IMR-90 (cell line): Measurements from ENCODE around the gene NBPF1. TPM values are rescaled to one million over a fixed set of nuclear protein-coding genes. Genes with fewer than 3 reads are reported as not detected.
"Not testable (repeated sequence)": the region's sequence is repeated elsewhere in the genome, so short reads cannot be mapped to it uniquely, and the experiment has no call there.

Source experiments
- ATAC-seq: fragments of 200-7000 bp; cut with Tn5 transposase; 2 replicates; pipeline ENCODE4 v1.9.1; 2020; ENCODE audit warnings: low read depth, mild to moderate bottlenecking, moderate library complexity
- BruUV-seq: library from RNA; stranded (reverse); fragments of 400-500 nt; replicated peaks from 2 replicates; lab custom pipeline; 2021; lab: Mats Ljungman, UMichigan
- CTCF ChIA-PET: fragments of 300-600 bp; formaldehyde crosslinking; extraction: SDS; loops from one replicate; lab custom pipeline; 2021; ENCODE audit warnings: antibody characterized with exemption; lab: Yijun Ruan, JAX
- POLR2A ChIA-PET: fragments of 300-600 bp; sonication (Branson Sonifier 250); formaldehyde crosslinking; loops from one replicate; lab custom pipeline; 2022; ENCODE audit warnings: antibody characterized with exemption; ENCODE audit not compliant: unreplicated experiment; lab: Charles Lee
- DNase-seq: peaks from one replicate; pipeline ENCODE4 v3.0.0; 2013
- H2AFZ ChIP-seq: replicated peaks from 2 replicates; pipeline ENCODE3; 2013; ENCODE audit warnings: low read length, mild to moderate bottlenecking; ENCODE audit not compliant: poor library complexity
- H2AK5ac ChIP-seq: 2 replicates; pipeline ENCODE4 v1.6.1; 2013; ENCODE audit warnings: low read depth, low read length, inconsistent platforms
- H2AK9ac ChIP-seq: replicated peaks from 2 replicates; pipeline ENCODE3; 2013; ENCODE audit warnings: mild to moderate bottlenecking, low read depth, low read length, moderate library complexity; ENCODE audit not compliant: poor library complexity
- H2BK120ac ChIP-seq: 2 replicates; pipeline ENCODE4 v1.6.1; 2013; ENCODE audit warnings: low read depth, low read length, inconsistent platforms
- H2BK15ac ChIP-seq: 3 replicates; pipeline ENCODE4 v1.6.1; 2013; ENCODE audit warnings: low read depth, low read length, inconsistent platforms
- H2BK20ac ChIP-seq: 2 replicates; pipeline ENCODE4 v1.6.1; 2013; ENCODE audit warnings: low read depth, mild to moderate bottlenecking, inconsistent platforms, low read length, moderate library complexity
- H2BK5ac ChIP-seq: 2 replicates; pipeline ENCODE4 v1.6.1; 2013; ENCODE audit warnings: mild to moderate bottlenecking, low read depth, low read length, inconsistent platforms; ENCODE audit not compliant: poor library complexity, severe bottlenecking
- H3K14ac ChIP-seq: replicated peaks from 2 replicates; pipeline ENCODE4 v1.6.1; 2013; ENCODE audit warnings: low read depth, low read length, inconsistent platforms
- H3K18ac ChIP-seq: 2 replicates; pipeline ENCODE4 v1.6.1; 2013; ENCODE audit warnings: low read depth, low read length, control low read depth
- H3K23ac ChIP-seq: 2 replicates; pipeline ENCODE4 v1.6.1; 2013; ENCODE audit warnings: low read depth, low read length, inconsistent platforms
- H3K27ac ChIP-seq: 2 replicates; pipeline ENCODE4 v1.5.1; 2013; ENCODE audit warnings: mild to moderate bottlenecking, control low read depth, low read length; ENCODE audit not compliant: insufficient read depth
- H3K27me3 ChIP-seq: 2 replicates; pipeline ENCODE4 v1.6.1; 2013; ENCODE audit warnings: low read length; ENCODE audit not compliant: control insufficient read depth, insufficient read depth
- H3K36me3 ChIP-seq: 2 replicates; pipeline ENCODE4 v1.6.1; 2013; ENCODE audit warnings: low read length, mixed read lengths; ENCODE audit not compliant: control insufficient read depth, insufficient read depth
- H3K4ac ChIP-seq: 2 replicates; pipeline ENCODE4 v1.6.1; 2013; ENCODE audit warnings: low read depth, low read length, inconsistent platforms
- H3K4me1 ChIP-seq: 2 replicates; pipeline ENCODE4 v1.6.1; 2013; ENCODE audit warnings: low read length, mixed read lengths; ENCODE audit not compliant: control insufficient read depth, insufficient read depth
- H3K4me2 ChIP-seq: 2 replicates; pipeline ENCODE4 v1.6.1; 2013; ENCODE audit warnings: low read depth, mild to moderate bottlenecking, control low read depth, low read length, moderate library complexity
- H3K4me3 ChIP-seq: 2 replicates; pipeline ENCODE4 v1.5.1; 2013; ENCODE audit warnings: low read depth, mild to moderate bottlenecking, control low read depth, low read length, moderate library complexity; ENCODE audit not compliant: insufficient read depth
- H3K56ac ChIP-seq: 2 replicates; pipeline ENCODE4 v1.6.1; 2013; ENCODE audit warnings: low read length, inconsistent platforms; ENCODE audit not compliant: insufficient read depth; ENCODE audit errors: extremely low read depth
- H3K79me1 ChIP-seq, 2 experiments: 2 replicates each; pipeline ENCODE4 v1.6.1; 2013; ENCODE audit warnings: low read length in 2 of 2, inconsistent platforms in 1 of 2, low read depth in 1 of 2
- H3K9ac ChIP-seq: 2 replicates; pipeline ENCODE4 v1.6.1; 2013; ENCODE audit warnings: low read depth, low read length, control low read depth
- H3K9me1 ChIP-seq: 2 replicates; pipeline ENCODE4 v1.6.1; 2013; ENCODE audit warnings: low read length, inconsistent platforms; ENCODE audit not compliant: insufficient read depth
- H3K9me3 ChIP-seq: 2 replicates; pipeline ENCODE4 v1.6.1; 2013; ENCODE audit warnings: low read length; ENCODE audit not compliant: control insufficient read depth, insufficient read depth
- H4K20me1 ChIP-seq: 2 replicates; pipeline ENCODE4 v1.6.1; 2013; ENCODE audit warnings: low read length, inconsistent platforms; ENCODE audit not compliant: insufficient read depth
- H4K5ac ChIP-seq: 2 replicates; pipeline ENCODE4 v1.6.1; 2013; ENCODE audit warnings: mild to moderate bottlenecking, low read depth, low read length, control low read depth
- H4K8ac ChIP-seq, 2 experiments: 2 replicates each; pipeline ENCODE4 v1.6.1; 2013; ENCODE audit warnings: low read depth in 2 of 2, low read length in 2 of 2, control low read depth in 1 of 2, inconsistent platforms in 1 of 2
- H4K91ac ChIP-seq: 2 replicates; pipeline ENCODE4 v1.6.1; 2013; ENCODE audit warnings: low read depth, low read length, inconsistent platforms; ENCODE audit not compliant: insufficient read depth
- WGBS, 2 experiments: methylation state at CpG; one replicate each; pipeline versions ENCODE4 v1.1.5 to v1.1.7; 2013; ENCODE audit warnings: missing lambda C conversion rate in 2 of 2; ENCODE audit not compliant: insufficient read length in 1 of 2; ENCODE audit errors: extremely low coverage in 2 of 2; 5-methylcytosine and 5-hydroxymethylcytosine counted together
- dilution Hi-C: fragments of 300-500 bp; cut with HindIII; formaldehyde crosslinking; loops from one replicate; pipeline ENCODE4 v1.14.3; 2018; ENCODE audit warnings: low sequenced_read_pairs; ENCODE audit not compliant: unreplicated experiment
- in situ Hi-C: fragments of 300-500 bp; cut with MboI; formaldehyde crosslinking; loops from 3 replicates; pipeline ENCODE4 v1.14.3; 2019; ENCODE audit warnings: low sequenced_read_pairs, inconsistent platforms, mixed read lengths
- intact Hi-C: fragments of 100-400 bp; cut with micrococcal nuclease; formaldehyde crosslinking; loops from 2 replicates; pipeline ENCODE4 v1.10.0; 2022
- polyA plus RNA-seq, 3 experiments: library from polyadenylated mRNA; depleted of rRNA; stranded (reverse); fragments of >200 nt; gene quantifications; 2 replicates each; pipeline ENCODE4 v1.2.3, GENCODE V29; 2012; ENCODE audit warnings: low replicate concordance in 1 of 3
- total RNA-seq: library from RNA; depleted of rRNA; stranded (reverse); fragments of >200 nt; gene quantifications from 2 replicates; pipeline ENCODE4 v1.2.3, GENCODE V29; 2012

The NBPF1 gene
- total and polyA plus RNA-seq, 2 of the 4 experiments (the other 2 are of a cell fraction) = 18.8 to 25.3 TPM

DNA sequence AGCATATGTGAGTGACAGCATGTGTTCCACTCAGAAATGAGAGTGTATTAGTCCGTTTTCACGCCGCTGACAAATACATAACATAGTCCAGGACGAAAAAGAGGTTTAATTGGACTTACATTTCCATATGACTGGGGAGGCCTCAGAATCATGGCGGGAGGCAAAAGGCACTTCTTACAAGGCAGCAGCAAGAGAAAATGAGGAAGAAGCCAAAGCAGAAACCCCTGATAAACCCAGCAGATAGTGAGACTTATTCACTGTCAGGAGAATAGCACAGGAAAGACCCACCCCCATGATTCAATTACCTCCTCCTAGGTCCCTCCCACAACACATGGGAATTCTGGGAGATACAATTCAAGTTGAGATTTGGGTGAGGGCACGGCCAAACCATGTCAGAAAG lies 75.8 kb downstream of the NBPF1 start:
- H2AK5ac ChIP-seq, H3K56ac ChIP-seq, CTCF ChIA-PET, H3K18ac ChIP-seq, ATAC-seq, H3K9ac ChIP-seq, H3K4me1 ChIP-seq, H2BK20ac ChIP-seq, POLR2A ChIA-PET, H4K5ac ChIP-seq, H3K4ac ChIP-seq, H3K4me3 ChIP-seq, H3K23ac ChIP-seq, H3K79me1 ChIP-seq, H4K20me1 ChIP-seq, H3K9me3 ChIP-seq, H2BK15ac ChIP-seq, H3K9me1 ChIP-seq, dilution Hi-C loops, H2AFZ ChIP-seq, DNase-seq, H2AK9ac ChIP-seq, H3K4me2 ChIP-seq, H3K27ac ChIP-seq, H4K8ac ChIP-seq, intact Hi-C loops, H2BK120ac ChIP-seq, H3K36me3 ChIP-seq, H3K14ac ChIP-seq, H4K91ac ChIP-seq, in situ Hi-C loops, BruUV-seq, H2BK5ac ChIP-seq: not testable (repeated sequence)
- H3K27me3 ChIP-seq = peaks cover 12% of the 10 kb centered on the region
- WGBS, 2 experiments = no CpG with 5 or more reads among the region's 6 CpGs

DNA sequence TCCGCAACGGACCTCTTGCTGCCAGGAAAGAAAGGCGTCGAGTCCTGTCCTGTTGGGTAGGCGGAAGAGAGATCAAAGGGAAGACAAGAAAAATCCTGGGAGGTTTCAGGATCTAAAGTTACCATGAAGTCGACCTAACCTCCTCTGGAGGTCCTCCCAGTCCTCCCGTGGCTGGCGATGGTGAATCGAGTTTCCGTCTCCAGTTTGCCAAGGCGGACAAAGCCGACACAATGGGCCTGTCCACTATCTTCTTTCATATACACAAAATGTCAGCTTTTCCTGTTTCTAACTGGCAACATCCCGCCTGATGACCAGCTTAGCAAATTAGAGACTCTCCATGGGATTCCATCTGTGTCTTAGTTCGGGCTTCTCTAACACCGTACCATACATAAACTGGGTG lies 76.6 kb downstream of the NBPF1 start:
- ATAC-seq, H3K14ac ChIP-seq, H3K36me3 ChIP-seq, DNase-seq, H3K9me1 ChIP-seq, H2AFZ ChIP-seq, H2AK5ac ChIP-seq, H3K9ac ChIP-seq, in situ Hi-C loops, H3K9me3 ChIP-seq, intact Hi-C loops, H4K20me1 ChIP-seq, H2BK5ac ChIP-seq, CTCF ChIA-PET, H2BK120ac ChIP-seq, H4K5ac ChIP-seq, dilution Hi-C loops, H3K27ac ChIP-seq, H2BK15ac ChIP-seq, H4K8ac ChIP-seq, H2BK20ac ChIP-seq, H3K23ac ChIP-seq, H3K4me1 ChIP-seq, H2AK9ac ChIP-seq, H4K91ac ChIP-seq, H3K56ac ChIP-seq, POLR2A ChIA-PET, H3K4me2 ChIP-seq, H3K4me3 ChIP-seq, H3K79me1 ChIP-seq, H3K4ac ChIP-seq, BruUV-seq, H3K18ac ChIP-seq: not testable (repeated sequence)
- H3K27me3 ChIP-seq = peaks cover 16% of the 10 kb centered on the region
- WGBS, 2 experiments = 89% methylated on average over 3 of the region's 15 CpGs; no CpG with 5 or more reads in 1 of the 2 experiments
